Upper lobe of left lung (tissue), 4 donors: ENCODE results near the gene NHSL2.

ENCODE experiments used
- CTCF ChIP-seq, 6 experiments: fragments of 450-650 bp in 4 of 6; fragments of 200-600 bp in 2 of 6; sonication (generic) in 2 of 6; IDR thresholded peaks; one replicate each; pipeline ENCODE4 v1.5.1; 2016 to 2019; ENCODE audit warnings: antibody characterized with exemption in 6 of 6
- EP300 ChIP-seq, 4 donors: sonication (generic); formaldehyde crosslinking; IDR thresholded peaks; one replicate each; pipeline ENCODE4 v1.5.1; 2017; ENCODE audit warnings: antibody characterized with exemption in 4 of 4, control low read depth in 2 of 4
- POLR2A ChIP-seq, 4 donors: fragments of 450-650 bp; IDR thresholded peaks; one replicate each; pipeline ENCODE4 v1.5.1; 2016 to 2017; ENCODE audit warnings: antibody characterized with exemption in 4 of 4, mild to moderate bottlenecking in 2 of 4

- TF ChIP-seq CTCF (IDR thresholded peaks at IDR 0.05) (no peak), EP300 (IDR thresholded peaks at IDR 0.05) (no peak), POLR2A (IDR thresholded peaks at IDR 0.05) (no peak)
These were observed 2.3 kb upstream of the NHSL2 start for GRCh38 chrX:71908387-71908786.
